NCI-H2107 treated with DMSO at 0.1 percent for 48 hours (cell line): Measurements from ENCODE around the gene WAS.
"Not testable (repeated sequence)": the region's sequence is repeated elsewhere in the genome, so short reads cannot be mapped to it uniquely, and the experiment has no call there.

Source experiments
- DNase-seq: peaks from one replicate; lab custom pipeline; 2025; ENCODE audit not compliant: unreplicated experiment; lab: John Stamatoyannopoulos, UW

Gene WAS

GRCh38 chrX:48684134-48684533 lies 535 bp downstream of the WAS start:
- DNase-seq = no peak

- no peak for DNase-seq
Observed at GRCh38 chrX:48685416-48685815, 1.8 kb downstream of the WAS start.

GRCh38 chrX:48688531-48689150 lies 5.0 kb downstream of the WAS start:
- DNase-seq = no peak

GRCh38 chrX:48689208-48689920 lies 5.8 kb downstream of the WAS start:
- no peak for DNase-seq

- not testable (repeated sequence) for DNase-seq
Observed at GRCh38 chrX:48691746-48692145, 8.1 kb downstream of the WAS start.

- no peak for DNase-seq
Observed at GRCh38 chrX:48694776-48695533, 11.4 kb downstream of the WAS start.

GRCh38 chrX:48695534-48695896 lies 11.9 kb downstream of the WAS start:
- no peak for DNase-seq

- no peak for DNase-seq
Observed at GRCh38 chrX:48695925-48696300, 12.3 kb downstream of the WAS start.

- peak; percentile 74 for DNase-seq
Observed at GRCh38 chrX:48696301-48696908, 12.8 kb downstream of the WAS start, which contains the start of gene SUV39H1. Gene SUV39H1, plus strand, starts transcription at chrX:48696734. Its CDS starts 51 bp downstream, at chrX:48696785.

- DNase-seq = peak; percentile 11
Observed at GRCh38 chrX:48696909-48697727, 13.5 kb downstream of the WAS start.

- DNase-seq = no peak
Observed at GRCh38 chrX:48698306-48698705, 14.7 kb downstream of the WAS start.

- no peak for DNase-seq
Observed at GRCh38 chrX:48700246-48700645, 16.6 kb downstream of the WAS start.

GRCh38 chrX:48700951-48701653 lies 17.5 kb downstream of the WAS start:
- no peak for DNase-seq

GRCh38 chrX:48702032-48702431 lies 18.4 kb downstream of the WAS start:
- DNase-seq = no peak

GRCh38 chrX:48702716-48703115 lies 19.1 kb downstream of the WAS start:
- no peak for DNase-seq

- no peak for DNase-seq
Observed at GRCh38 chrX:48703228-48703627, 19.6 kb downstream of the WAS start.

- no peak for DNase-seq
Observed at GRCh38 chrX:48703642-48704481, 20.3 kb downstream of the WAS start.

GRCh38 chrX:48705871-48706270 lies 22.3 kb downstream of the WAS start:
- no peak for DNase-seq

GRCh38 chrX:48709522-48710112 lies 26.0 kb downstream of the WAS start:
- no peak for DNase-seq
